Mesenchymal stem cell (in vitro differentiated cells and primary cell): ENCODE results near the gene DNAJC6. TPM values are rescaled to one million over a fixed set of nuclear protein-coding genes. Genes with fewer than 3 reads are reported as not detected.
A peak's percentile ranks its signal among the peaks of the same experiment; 100 is the strongest.

Experiments
- DNase-seq: peaks from one replicate; pipeline ENCODE4 v3.0.0-alpha.2; 2013
- H2AFZ ChIP-seq: one replicate; pipeline ENCODE4 v1.6.1; 2013; ENCODE audit warnings: low read depth, mild to moderate bottlenecking, control low read depth, inconsistent platforms, low read length, moderate library complexity
- H2AK5ac ChIP-seq: 2 replicates; pipeline ENCODE4 v1.6.1; 2013; ENCODE audit warnings: low read length, moderate library complexity, mild to moderate bottlenecking, inconsistent platforms; ENCODE audit not compliant: severe bottlenecking
- H2BK120ac ChIP-seq: one replicate; pipeline ENCODE4 v1.6.1; 2013; ENCODE audit warnings: low read depth, mild to moderate bottlenecking, inconsistent platforms, low read length, moderate library complexity
- H2BK12ac ChIP-seq, 2 experiments: one replicate each; pipeline ENCODE4 v1.6.1; 2013; ENCODE audit warnings: inconsistent platforms in 2 of 2, low read length in 2 of 2, mild to moderate bottlenecking in 2 of 2, moderate library complexity in 2 of 2, control low read depth in 1 of 2
- H2BK15ac ChIP-seq: one replicate; pipeline ENCODE4 v1.6.1; 2013; ENCODE audit warnings: mild to moderate bottlenecking, low read depth, inconsistent platforms; ENCODE audit not compliant: poor library complexity, severe bottlenecking
- H2BK5ac ChIP-seq: 2 replicates; pipeline ENCODE4 v1.6.1; 2013; ENCODE audit warnings: low read depth, mild to moderate bottlenecking, low read length, control low read depth, inconsistent platforms; ENCODE audit not compliant: poor library complexity, severe bottlenecking
- H3K14ac ChIP-seq, 2 experiments: one replicate each; pipeline ENCODE4 v1.6.1; 2013; ENCODE audit warnings: inconsistent platforms in 2 of 2, low read length in 2 of 2, control low read depth in 1 of 2, mild to moderate bottlenecking in 1 of 2, moderate library complexity in 1 of 2
- H3K18ac ChIP-seq, 2 experiments: one replicate each; pipeline ENCODE4 v1.6.1; 2013; ENCODE audit warnings: inconsistent platforms in 2 of 2, low read length in 2 of 2, control low read depth in 1 of 2, low read depth in 1 of 2, mild to moderate bottlenecking in 1 of 2
- H3K23ac ChIP-seq, 2 experiments: one replicate each; pipeline ENCODE4 v1.6.1; 2013; ENCODE audit warnings: inconsistent platforms in 2 of 2, low read length in 2 of 2, mild to moderate bottlenecking in 2 of 2, moderate library complexity in 2 of 2, control low read depth in 1 of 2
- H3K27ac ChIP-seq: 2 replicates; pipeline ENCODE4 v1.5.1; 2013; ENCODE audit warnings: mild to moderate bottlenecking, moderate library complexity, low read length, control low read depth, inconsistent platforms; ENCODE audit not compliant: poor library complexity, severe bottlenecking
- H3K27me3 ChIP-seq, 2 experiments: 2 replicates each; pipeline versions ENCODE4 v1.6.1 to v1.7.0; 2013; ENCODE audit warnings: low read length in 2 of 2, mild to moderate bottlenecking in 2 of 2, moderate library complexity in 2 of 2, control low read depth in 1 of 2, inconsistent platforms in 1 of 2; ENCODE audit not compliant: control insufficient read depth in 1 of 2, insufficient read depth in 1 of 2
- H3K36me3 ChIP-seq, 2 experiments: 2 replicates each; pipeline versions ENCODE4 v1.6.1 to v1.7.0; 2013; ENCODE audit warnings: low read length in 2 of 2, control low read depth in 1 of 2, inconsistent platforms in 1 of 2, low read depth in 1 of 2, mild to moderate bottlenecking in 1 of 2; ENCODE audit not compliant: insufficient read depth in 2 of 2, control insufficient read depth in 1 of 2
- H3K4ac ChIP-seq, 2 experiments: one replicate each; pipeline ENCODE4 v1.6.1; 2013; ENCODE audit warnings: inconsistent platforms in 2 of 2, low read length in 2 of 2, mild to moderate bottlenecking in 2 of 2, moderate library complexity in 2 of 2, control low read depth in 1 of 2, low read depth in 1 of 2
- H3K4me1 ChIP-seq: 2 replicates; pipeline ENCODE4 v1.6.1; 2013; ENCODE audit warnings: low read depth, low read length, control low read depth; ENCODE audit not compliant: control insufficient read depth, insufficient read depth
- H3K4me2 ChIP-seq: 2 replicates; pipeline ENCODE4 v1.6.1; 2013; ENCODE audit warnings: low read length, mild to moderate bottlenecking, inconsistent platforms; ENCODE audit not compliant: poor library complexity, severe bottlenecking
- H3K4me3 ChIP-seq, 2 experiments: 2 replicates each; pipeline versions ENCODE4 v1.5.1 to v1.7.0; 2013; ENCODE audit warnings: low read length in 2 of 2, mild to moderate bottlenecking in 2 of 2, control low read depth in 1 of 2, low read depth in 1 of 2; ENCODE audit not compliant: insufficient read depth in 1 of 2
- H3K79me1 ChIP-seq: replicated peaks from 2 replicates; pipeline ENCODE4 v1.6.1; 2013; ENCODE audit warnings: mild to moderate bottlenecking, control low read depth, low read length, inconsistent platforms; ENCODE audit not compliant: poor library complexity, severe bottlenecking
- H3K9ac ChIP-seq: 2 replicates; pipeline ENCODE4 v1.7.0; 2013; ENCODE audit warnings: mild to moderate bottlenecking, low read length, moderate library complexity
- H3K9me3 ChIP-seq: 2 replicates; pipeline ENCODE4 v1.7.0; 2013; ENCODE audit warnings: mild to moderate bottlenecking, low read length; ENCODE audit not compliant: control insufficient read depth
- H4K8ac ChIP-seq: one replicate; pipeline ENCODE4 v1.6.1; 2013; ENCODE audit warnings: inconsistent platforms, mild to moderate bottlenecking, low read length, moderate library complexity
- H4K91ac ChIP-seq: one replicate; pipeline ENCODE4 v1.6.1; 2013; ENCODE audit warnings: mild to moderate bottlenecking, low read length, inconsistent platforms
- WGBS: methylation state at CpG from one replicate; pipeline ENCODE4 v1.1.7; 2013; ENCODE audit warnings: mixed read lengths; 5-methylcytosine and 5-hydroxymethylcytosine counted together
- polyA plus RNA-seq, 2 experiments: library from polyadenylated mRNA; stranded (reverse); fragments of 200-250 nt; gene quantifications; one replicate each; pipeline ENCODE4 v1.2.3, GENCODE V29; 2013

The DNAJC6 gene
- polyA plus RNA-seq (2013, experiment 1 of 2): 5.3 TPM
- polyA plus RNA-seq (2013, experiment 2 of 2): 4.3 TPM

DNA sequence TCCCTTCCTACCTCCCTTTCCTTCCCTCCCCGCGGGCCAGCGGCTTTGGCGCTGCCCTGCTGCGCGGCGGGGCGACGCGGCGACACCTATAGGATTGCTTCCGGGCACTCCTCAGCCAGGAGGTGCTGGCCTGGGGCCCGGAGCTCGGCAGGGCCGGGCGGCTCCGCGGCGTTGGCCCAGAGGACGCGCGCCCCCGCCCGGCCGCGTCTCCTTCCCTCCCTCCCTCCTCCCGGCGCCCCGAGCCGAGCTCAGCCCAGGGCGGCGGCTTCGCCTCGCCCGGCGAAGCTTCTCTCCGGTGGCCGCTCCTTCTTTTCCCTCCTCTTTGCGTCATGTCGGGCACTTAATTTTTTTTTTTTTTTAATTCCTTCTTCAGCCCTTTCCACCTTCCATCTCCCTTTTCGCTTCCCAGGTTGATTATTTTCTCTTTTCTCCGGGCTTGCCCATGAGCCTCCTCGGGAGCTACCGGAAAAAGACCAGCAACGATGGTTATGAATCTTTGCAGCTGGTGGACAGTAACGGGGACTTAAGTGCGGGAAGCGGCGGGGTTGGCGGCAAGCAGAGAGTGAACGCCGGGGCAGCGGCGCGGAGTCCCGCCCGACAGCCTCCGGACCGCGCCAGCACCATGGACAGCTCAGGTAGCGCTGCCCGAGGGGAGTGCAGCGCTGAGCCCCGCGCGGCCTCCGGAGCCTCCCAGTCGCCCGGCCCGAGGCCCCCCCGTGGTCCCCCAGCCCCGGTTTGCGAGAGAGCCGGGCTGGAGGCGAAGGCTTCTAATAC, at the start of gene DNAJC6:
TSS of gene DNAJC6 (plus strand) at position 240 of the 774 bp plus-strand sequence. CDS start at position 443, 203 bp downstream.
- no peak within 1 kb of the TSS for H2AK5ac ChIP-seq
- H2AFZ ChIP-seq: no peak within 1 kb of the TSS
- H4K8ac ChIP-seq: no peak within 1 kb of the TSS
- no peaks in the 10 kb centered on the region for H3K36me3 ChIP-seq
- H3K4me1 ChIP-seq: peaks cover 6% of the 10 kb centered on the region
- no peak within 1 kb of the TSS for H3K18ac ChIP-seq
- no peaks in the 10 kb centered on the region for H3K79me1 ChIP-seq
- H3K27ac ChIP-seq: no peak within 1 kb of the TSS
- H3K4me2 ChIP-seq: peak within 1 kb of the TSS; percentile 79
- peak within 1 kb of the TSS; percentile 58 to 74 for H3K4me3 ChIP-seq
- H2BK15ac ChIP-seq: no peak within 1 kb of the TSS
- under 1% methylated on average over 61 of the region's 75 CpGs for WGBS
- no peaks in the 10 kb centered on the region for H3K9me3 ChIP-seq
- no peak within 1 kb of the TSS for H3K23ac ChIP-seq
- no peak within 1 kb of the TSS for H4K91ac ChIP-seq
- peak; percentile 81 for DNase-seq
- H2BK12ac ChIP-seq: no peak within 1 kb of the TSS
- H2BK120ac ChIP-seq: no peak within 1 kb of the TSS
- H3K9ac ChIP-seq: no peak within 1 kb of the TSS
- H3K4ac ChIP-seq: no peak within 1 kb of the TSS
- H3K27me3 ChIP-seq: peaks cover 0 to 40% of the 10 kb centered on the region in 2 experiments
- no peak within 1 kb of the TSS for H3K14ac ChIP-seq
- H2BK5ac ChIP-seq: no peak within 1 kb of the TSS

DNA sequence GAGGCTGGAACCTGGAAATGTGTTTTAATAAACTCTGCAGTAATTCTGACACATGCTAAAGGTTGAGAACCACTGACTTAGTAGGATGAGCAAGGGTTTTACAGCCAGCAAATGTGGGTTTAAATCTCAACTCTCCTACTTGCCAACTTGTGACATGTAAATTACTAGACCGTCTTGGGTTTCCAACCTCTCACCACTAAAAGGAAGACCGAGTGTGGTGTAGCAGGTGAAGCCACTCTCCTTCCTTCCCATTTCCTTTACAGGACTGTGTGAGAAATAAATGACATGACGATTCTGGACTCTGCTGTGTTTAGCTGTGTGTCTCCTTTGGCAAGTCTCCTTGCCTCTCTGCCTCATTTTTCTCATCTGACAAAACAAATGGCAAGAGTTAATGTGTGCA, 49.5 kb upstream of the DNAJC6 start:
- Histone ChIP-seq H4K8ac (no peak overlapping the region), H3K79me1 (peaks cover 4% of the 10 kb centered on the region), H2AFZ (no peak overlapping the region), H3K9me3 (no peaks in the 10 kb centered on the region), H4K91ac (no peak overlapping the region), H3K23ac (no peak overlapping the region), H3K18ac (no peak overlapping the region), H3K9ac (no peak overlapping the region), H3K4ac (no peak overlapping the region), H3K14ac (no peak overlapping the region), H2BK120ac (no peak overlapping the region), H2AK5ac (no peak overlapping the region), H2BK12ac (no peak overlapping the region), H2BK5ac (no peak overlapping the region), H3K4me1 (peaks cover 5% of the 10 kb centered on the region), H3K4me3 (no peak overlapping the region), H2BK15ac (no peak overlapping the region), H3K27ac (no peak overlapping the region), H3K36me3 (no peaks in the 10 kb centered on the region), H3K4me2 (no peak overlapping the region), H3K27me3 (no peaks in the 10 kb centered on the region)
- no peak for DNase-seq
- WGBS: 88% methylated on average over 3 of the region's 3 CpGs

DNA sequence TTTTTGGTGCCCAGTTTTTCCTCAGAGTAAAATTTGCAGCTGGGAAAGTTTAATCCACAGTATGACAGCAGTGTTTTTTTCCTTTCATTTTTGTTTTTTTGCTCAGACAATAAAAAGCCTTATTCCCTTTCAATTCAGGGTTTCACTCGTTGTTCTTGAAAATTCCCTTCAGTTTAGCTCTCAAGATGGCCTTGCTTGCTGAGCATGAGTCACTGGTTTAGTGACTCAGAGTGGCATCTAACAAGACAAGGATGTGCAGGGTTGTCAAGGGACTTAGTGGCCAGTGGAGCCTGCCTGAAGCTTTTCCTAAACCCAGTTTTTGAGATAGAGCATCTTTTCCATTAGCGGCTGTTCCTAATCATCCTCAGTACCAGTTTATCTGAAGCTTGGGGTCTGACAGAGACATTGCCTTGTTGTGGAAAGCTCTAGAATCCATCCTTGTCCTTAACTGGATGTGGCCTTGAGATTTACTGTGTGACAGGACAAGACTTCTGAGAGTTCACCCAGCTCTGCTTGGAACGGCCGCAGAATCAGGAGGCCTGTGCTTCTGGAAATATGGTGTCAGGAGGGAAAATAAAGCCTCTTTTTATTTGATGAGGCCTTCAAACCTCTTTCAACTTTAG, 48.4 kb upstream of the DNAJC6 start:
- H2BK12ac ChIP-seq: no peak overlapping the region
- no peak overlapping the region for H3K14ac ChIP-seq
- H3K9ac ChIP-seq: peak overlapping the region; percentile 48
- no peak overlapping the region for H3K18ac ChIP-seq
- H3K4ac ChIP-seq: no peak overlapping the region
- H2BK5ac ChIP-seq: no peak overlapping the region
- no peak overlapping the region for H3K23ac ChIP-seq
- H3K79me1 ChIP-seq: peaks cover 6% of the 10 kb centered on the region
- H2BK120ac ChIP-seq: no peak overlapping the region
- H2AFZ ChIP-seq: no peak overlapping the region
- H3K4me2 ChIP-seq: no peak overlapping the region
- H3K27ac ChIP-seq: no peak overlapping the region
- H2AK5ac ChIP-seq: no peak overlapping the region
- H4K8ac ChIP-seq: no peak overlapping the region
- 68% methylated on average over 4 of the region's 4 CpGs for WGBS
- H3K4me3 ChIP-seq: no peak overlapping the region
- H3K9me3 ChIP-seq: no peaks in the 10 kb centered on the region
- no peaks in the 10 kb centered on the region for H3K27me3 ChIP-seq
- H2BK15ac ChIP-seq: no peak overlapping the region
- H3K4me1 ChIP-seq: peaks cover 3% of the 10 kb centered on the region
- no peaks in the 10 kb centered on the region for H3K36me3 ChIP-seq
- DNase-seq: peak; percentile 91
- H4K91ac ChIP-seq: no peak overlapping the region

DNA sequence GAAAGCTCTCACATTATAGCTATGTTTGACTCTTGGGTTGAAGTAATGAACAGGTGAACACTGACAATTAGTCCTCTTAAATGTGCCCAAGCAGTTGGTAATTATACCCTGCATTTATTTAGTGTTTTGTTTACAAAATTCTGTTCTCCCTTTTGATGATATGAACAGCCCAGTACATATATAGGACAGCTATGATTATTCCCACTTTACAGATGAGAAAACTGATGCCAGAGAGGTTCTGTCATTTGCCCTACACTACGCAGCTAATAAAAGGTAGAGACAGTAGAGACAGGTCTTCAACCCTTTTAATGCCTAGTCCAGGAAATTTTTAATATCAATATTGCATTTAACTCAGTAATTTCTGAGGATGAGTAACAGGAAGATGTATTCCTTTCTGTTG, 46.1 kb upstream of the DNAJC6 start:
- Histone ChIP-seq H4K91ac (no peak overlapping the region), H3K27ac (no peak overlapping the region), H3K27me3 (no peaks in the 10 kb centered on the region), H3K4me3 (no peak overlapping the region), H3K9me3 (no peaks in the 10 kb centered on the region), H3K79me1 (peaks cover 6% of the 10 kb centered on the region), H2AK5ac (no peak overlapping the region), H3K23ac (no peak overlapping the region), H3K4me1 (peaks cover 3% of the 10 kb centered on the region), H2AFZ (no peak overlapping the region), H3K36me3 (no peaks in the 10 kb centered on the region), H3K4me2 (no peak overlapping the region), H3K9ac (no peak overlapping the region), H2BK120ac (no peak overlapping the region), H2BK15ac (no peak overlapping the region), H3K18ac (no peak overlapping the region), H2BK12ac (no peak overlapping the region), H2BK5ac (no peak overlapping the region), H3K14ac (no peak overlapping the region), H4K8ac (no peak overlapping the region), H3K4ac (no peak overlapping the region)
- no peak for DNase-seq
- no CpG with 5 or more reads among the region's 1 CpG for WGBS
